B cell (primary cell): ENCODE measurements around the gene ACRV1. TPM values are rescaled to one million over a fixed set of nuclear protein-coding genes. Genes with fewer than 3 reads are reported as not detected.

Source experiments
- ATAC-seq: fragments of 200-7000 bp; cut with Tn5 transposase; one replicate; pipeline ENCODE4 v1.10.0; 2021; ENCODE audit warnings: low read depth, mild to moderate bottlenecking, moderate number of reproducible peaks, moderate library complexity
- CTCF ChIA-PET: fragments of 350-600 bp; sonication (Branson Sonifier 250); formaldehyde crosslinking; loops from one replicate; lab custom pipeline; 2021; ENCODE audit warnings: antibody characterized with exemption, inconsistent platforms; lab: Charles Lee
- POLR2A ChIA-PET: fragments of 350-600 bp; sonication (Branson Sonifier 250); formaldehyde crosslinking; loops from one replicate; lab custom pipeline; 2021; ENCODE audit warnings: antibody characterized with exemption; lab: Charles Lee
- DNase-seq: peaks from one replicate; pipeline ENCODE4 v3.0.0; 2013
- H2AFZ ChIP-seq: 2 replicates; pipeline ENCODE4 v1.6.1; 2012; ENCODE audit warnings: mild to moderate bottlenecking, low read depth, low read length; ENCODE audit not compliant: insufficient read depth, poor library complexity, severe bottlenecking
- H3K27ac ChIP-seq, 2 donors: 1 replicate in 1 of 2; 2 replicates in 1 of 2; pipeline ENCODE4 v1.5.1; 2012 to 2013; ENCODE audit warnings: low read length in 2 of 2, mild to moderate bottlenecking in 2 of 2, moderate library complexity in 1 of 2
- H3K27me3 ChIP-seq, 4 experiments: fragments of 200-600 bp in 1 of 4; sonication (generic) in 1 of 4; replicated peaks in 1 of 4; 1 replicate in 2 of 4; 2 replicates in 2 of 4; pipeline versions ENCODE4 v1.6.1 to v1.7.0; 2013 to 2016; ENCODE audit warnings: low read length in 3 of 4, mild to moderate bottlenecking in 2 of 4, mixed read lengths in 1 of 4, moderate library complexity in 1 of 4; ENCODE audit not compliant: insufficient read depth in 4 of 4, control insufficient read depth in 3 of 4; ENCODE audit errors: control extremely low read depth in 1 of 4
- H3K36me3 ChIP-seq, 2 experiments: replicated peaks in 1 of 2; 1 replicate in 1 of 2; 2 replicates in 1 of 2; pipeline versions ENCODE4 v1.6.1 to v1.7.1; 2013; ENCODE audit warnings: low read length in 1 of 2; ENCODE audit not compliant: insufficient read depth in 2 of 2, control insufficient read depth in 1 of 2; ENCODE audit errors: control extremely low read depth in 1 of 2, extremely low read depth in 1 of 2
- H3K4me1 ChIP-seq, 2 donors: fragments of 200-600 bp in 1 of 2; sonication (generic) in 1 of 2; 1 replicate in 1 of 2; 2 replicates in 1 of 2; pipeline versions ENCODE4 v1.5.1 to v1.6.1; 2013 to 2017; ENCODE audit warnings: low read length in 2 of 2; ENCODE audit not compliant: control insufficient read depth in 2 of 2, insufficient read depth in 2 of 2
- H3K4me2 ChIP-seq: replicated peaks from 2 replicates; pipeline ENCODE3; 2012; ENCODE audit warnings: mild to moderate bottlenecking, low read depth, low read length; ENCODE audit not compliant: poor library complexity, severe bottlenecking
- H3K4me3 ChIP-seq, 5 experiments: fragments of 200-600 bp in 1 of 5; sonication (generic) in 1 of 5; 1 replicate in 3 of 5; 2 replicates in 2 of 5; pipeline versions ENCODE4 v1.5.1 to v1.7.0; 2011 to 2016; ENCODE audit warnings: low read length in 4 of 5, mild to moderate bottlenecking in 4 of 5, low read depth in 2 of 5, control low read depth in 1 of 5, moderate library complexity in 1 of 5; ENCODE audit not compliant: insufficient read depth in 1 of 5; ENCODE audit errors: control extremely low read depth in 1 of 5, extremely low read depth in 1 of 5
- H3K79me2 ChIP-seq: fragments of 200-600 bp; sonication (generic); one replicate; pipeline ENCODE4 v1.6.0; 2016; ENCODE audit warnings: low read length; ENCODE audit not compliant: control insufficient read depth, insufficient read depth
- H3K9ac ChIP-seq: fragments of 200-600 bp; sonication (generic); 2 replicates; pipeline ENCODE4 v1.6.1; 2017; ENCODE audit warnings: mild to moderate bottlenecking, low read length, moderate library complexity
- H3K9me3 ChIP-seq, 3 donors: one replicate each; pipeline versions ENCODE4 v1.6.1 to v1.7.1; 2013; ENCODE audit warnings: low read length in 2 of 3; ENCODE audit not compliant: control insufficient read depth in 2 of 3, insufficient read depth in 1 of 3; ENCODE audit errors: control extremely low read depth in 1 of 3
- H4K20me1 ChIP-seq: 2 replicates; pipeline ENCODE4 v1.6.0; 2012; ENCODE audit warnings: mild to moderate bottlenecking, low read length; ENCODE audit not compliant: insufficient read depth, control insufficient read depth, poor library complexity, severe bottlenecking
- H3K27ac Mint-ChIP-seq: one replicate; pipeline ENCODE4 v1.8.0; 2021; ENCODE audit warnings: mixed read lengths
- H3K27me3 Mint-ChIP-seq: one replicate; pipeline ENCODE4 v1.8.0; 2021; ENCODE audit warnings: mixed read lengths
- H3K4me1 Mint-ChIP-seq: one replicate; pipeline ENCODE4 v1.8.0; 2021; ENCODE audit warnings: mixed read lengths
- H3K4me3 Mint-ChIP-seq: one replicate; pipeline ENCODE4 v1.8.0; 2021; ENCODE audit warnings: mixed read lengths
- H3K9me3 Mint-ChIP-seq: one replicate; pipeline ENCODE4 v1.8.0; 2022; ENCODE audit warnings: mixed read lengths; ENCODE audit not compliant: insufficient read depth
- EZH2 ChIP-seq: IDR thresholded peaks from 2 replicates; pipeline ENCODE4 v1.6.1; 2012; ENCODE audit warnings: borderline replicate concordance, low read depth, mild to moderate bottlenecking, moderate library complexity, low read length; ENCODE audit not compliant: insufficient read depth, poor library complexity, severe bottlenecking
- WGBS: methylation state at CpG from one replicate; pipeline ENCODE4 v1.1.5; 2013; ENCODE audit warnings: missing lambda C conversion rate; ENCODE audit not compliant: insufficient coverage; 5-methylcytosine and 5-hydroxymethylcytosine counted together
- intact Hi-C: fragments of 100-400 bp; cut with micrococcal nuclease; formaldehyde crosslinking; loops from one replicate; pipeline ENCODE4 v1.10.0; 2022
- polyA plus RNA-seq: library from polyadenylated mRNA; depleted of rRNA; stranded (reverse); fragments of >200 nt; gene quantifications from 2 replicates; pipeline ENCODE4 v1.2.3, GENCODE V29; 2012
- total RNA-seq, 2 donors: library from RNA; stranded (reverse); fragments of 120-200 nt in 1 of 2; gene quantifications; 1 replicate in 1 of 2; 2 replicates in 1 of 2; pipeline versions ENCODE4 v1.2.3 to v1.2.4, GENCODE V29; 2013 to 2022
- TF ChIP-seq, protein P1 (sequence below): fragments of 200-600 bp; IDR thresholded peaks from one replicate; pipeline ENCODE4 v1.8.0; 2022; ENCODE audit warnings: antibody characterized with exemption, mild to moderate bottlenecking

Gene ACRV1
- total and polyA plus RNA-seq, 2 donors (not counting 1 experiment from before 2014, with no cell fraction given): not detected

DNA sequence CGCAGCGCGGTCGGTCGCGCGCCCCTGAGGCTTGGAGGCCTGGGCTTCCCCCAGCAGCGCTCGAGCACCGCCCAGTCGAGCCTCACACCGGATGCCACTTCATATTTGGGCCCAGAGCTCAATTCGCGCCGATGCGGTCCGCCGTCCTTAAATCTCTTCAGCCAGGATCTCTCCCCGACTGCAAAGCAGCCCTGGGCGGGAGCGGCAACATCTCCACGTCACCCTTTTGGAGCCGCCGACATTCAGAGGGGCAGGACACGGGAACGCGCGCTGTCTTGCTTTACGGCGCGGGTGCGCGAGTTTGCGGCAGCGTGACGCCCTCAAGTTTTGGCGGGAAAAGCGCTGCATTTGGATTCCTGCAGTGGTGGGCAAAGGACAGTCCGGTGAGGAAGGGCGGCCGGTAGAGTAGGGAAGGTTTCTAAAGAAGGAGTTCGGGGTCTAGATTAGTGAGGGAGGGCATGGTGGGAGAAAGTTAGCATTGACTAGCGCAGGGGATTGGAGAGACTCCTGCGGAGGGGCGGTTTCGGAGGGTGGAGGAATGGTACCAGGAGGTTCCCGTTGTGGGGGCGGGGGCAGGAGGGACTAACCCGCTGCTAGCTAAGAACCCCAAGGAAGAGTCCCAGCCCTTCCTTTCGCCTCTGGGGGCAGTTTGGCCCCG, 54.9 kb downstream of the ACRV1 start:
- Mint-ChIP-seq H3K9me3 (no peaks in the 10 kb centered on the region), H3K27ac (peak overlapping the region; percentile 98), H3K4me3 (peak overlapping the region; percentile 95), H3K27me3 (no peaks in the 10 kb centered on the region), H3K4me1 (peaks cover 14% of the 10 kb centered on the region)
- DNase-seq (peak; percentile 90), ATAC-seq (peak; percentile 90)
- Histone ChIP-seq H3K27me3 (no peaks in the 10 kb centered on the region), H2AFZ (peak overlapping the region; percentile 84), H3K27ac (peak overlapping the region; percentile 97 to 98), H3K4me2 (peak overlapping the region; percentile 85), H3K9me3 (no peaks in the 10 kb centered on the region), H3K36me3 (peaks cover 0 to 9% of the 10 kb centered on the region in 2 experiments), H3K9ac (peak overlapping the region; percentile 90), H3K79me2 (no peaks in the 10 kb centered on the region), H3K4me3 (peak overlapping the region; percentile 81 to 96 (median 94)), H3K4me1 (peaks cover 11 to 18% of the 10 kb centered on the region in 2 donors), H4K20me1 (no peaks in the 10 kb centered on the region)
- under 1% methylated on average over 48 of the region's 51 CpGs for WGBS
- intact Hi-C loops: loop anchor here (1.0 kb wide), 6 partner anchors 33 to 586 kb away; partner anchors contain the start of genes EI24, FAM118B, HYLS1 and PUS3
- no peak for TF ChIP-seq EZH2
- TF ChIP-seq, protein P1, sequence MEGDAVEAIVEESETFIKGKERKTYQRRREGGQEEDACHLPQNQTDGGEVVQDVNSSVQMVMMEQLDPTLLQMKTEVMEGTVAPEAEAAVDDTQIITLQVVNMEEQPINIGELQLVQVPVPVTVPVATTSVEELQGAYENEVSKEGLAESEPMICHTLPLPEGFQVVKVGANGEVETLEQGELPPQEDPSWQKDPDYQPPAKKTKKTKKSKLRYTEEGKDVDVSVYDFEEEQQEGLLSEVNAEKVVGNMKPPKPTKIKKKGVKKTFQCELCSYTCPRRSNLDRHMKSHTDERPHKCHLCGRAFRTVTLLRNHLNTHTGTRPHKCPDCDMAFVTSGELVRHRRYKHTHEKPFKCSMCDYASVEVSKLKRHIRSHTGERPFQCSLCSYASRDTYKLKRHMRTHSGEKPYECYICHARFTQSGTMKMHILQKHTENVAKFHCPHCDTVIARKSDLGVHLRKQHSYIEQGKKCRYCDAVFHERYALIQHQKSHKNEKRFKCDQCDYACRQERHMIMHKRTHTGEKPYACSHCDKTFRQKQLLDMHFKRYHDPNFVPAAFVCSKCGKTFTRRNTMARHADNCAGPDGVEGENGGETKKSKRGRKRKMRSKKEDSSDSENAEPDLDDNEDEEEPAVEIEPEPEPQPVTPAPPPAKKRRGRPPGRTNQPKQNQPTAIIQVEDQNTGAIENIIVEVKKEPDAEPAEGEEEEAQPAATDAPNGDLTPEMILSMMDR: no peak
- ChIA-PET POLR2A (interaction anchor here (1.2 to 1.5 kb wide), 2 partner anchors 33 to 262 kb away, joined by 5 to 6 read pairs; partner anchors contain the start of genes HYLS1 and STT3A), CTCF (interaction anchor here (0.7 to 1.7 kb wide), 5 partner anchors 8 to 270 kb away, joined by 3 to 5 read pairs (median 4); partner anchors contain the start of gene EI24)

DNA sequence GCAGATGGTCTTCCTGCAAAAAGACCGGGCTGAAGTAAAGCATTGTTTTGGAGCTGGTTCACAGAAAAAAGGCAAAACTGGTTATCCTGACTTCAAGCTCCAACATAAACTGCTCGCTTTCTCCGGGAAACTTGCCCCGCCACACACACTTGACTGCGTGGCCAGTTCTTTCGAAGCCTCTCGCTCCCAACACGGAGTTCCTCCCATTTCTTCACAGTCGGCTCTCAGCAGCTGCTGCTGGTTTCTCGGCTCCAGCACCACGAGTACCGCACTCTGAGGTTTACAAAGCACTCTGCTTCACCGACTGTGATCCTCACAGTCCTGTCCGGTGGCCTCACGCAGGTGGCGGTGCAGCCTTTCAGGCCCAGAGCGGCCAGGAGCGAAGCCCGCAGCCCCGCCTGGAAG, 55.4 kb downstream of the ACRV1 start:
- H4K20me1 ChIP-seq: no peaks in the 10 kb centered on the region
- peak overlapping the region; percentile 84 for H2AFZ ChIP-seq
- intact Hi-C loops: loop anchor here (1.0 kb wide), 6 partner anchors 33 to 586 kb away; partner anchors contain the start of genes EI24, FAM118B, HYLS1 and PUS3
- H3K27ac ChIP-seq: peak overlapping the region; percentile 97 to 98
- ChIA-PET CTCF (interaction anchor here (0.7 to 1.7 kb wide), 4 partner anchors 8 to 270 kb away, joined by 3 to 5 read pairs (median 4); partner anchors contain the start of gene EI24), POLR2A (interaction anchor here (1.2 to 1.5 kb wide), 2 partner anchors 33 to 263 kb away, joined by 5 to 6 read pairs; partner anchors contain the start of genes HYLS1 and STT3A)
- H3K9ac ChIP-seq: peak overlapping the region; percentile 90
- TF ChIP-seq EZH2: no peak
- TF ChIP-seq, protein P1: no peak
- H3K27me3 ChIP-seq: no peaks in the 10 kb centered on the region
- Mint-ChIP-seq H3K27me3 (no peaks in the 10 kb centered on the region), H3K4me3 (peak overlapping the region; percentile 95), H3K9me3 (no peaks in the 10 kb centered on the region), H3K27ac (peak overlapping the region; percentile 98), H3K4me1 (peaks cover 14% of the 10 kb centered on the region)
- H3K4me1 ChIP-seq: peaks cover 11 to 18% of the 10 kb centered on the region in 2 donors
- peak overlapping the region; percentile 81 to 96 (median 94) for H3K4me3 ChIP-seq
- DNase-seq (no peak), ATAC-seq (no peak)
- peaks cover 0 to 14% of the 10 kb centered on the region in 2 experiments for H3K36me3 ChIP-seq
- H3K4me2 ChIP-seq: peak overlapping the region; percentile 85
- no peaks in the 10 kb centered on the region for H3K79me2 ChIP-seq
- 2% methylated on average over 20 of the region's 20 CpGs for WGBS
- H3K9me3 ChIP-seq: no peaks in the 10 kb centered on the region
